ENCODE data around the gene NACA2.
"Not testable (repeated sequence)": the region's sequence is repeated elsewhere in the genome, so short reads cannot be mapped to it uniquely, and the experiment has no call there.

The NACA2 gene

DNA sequence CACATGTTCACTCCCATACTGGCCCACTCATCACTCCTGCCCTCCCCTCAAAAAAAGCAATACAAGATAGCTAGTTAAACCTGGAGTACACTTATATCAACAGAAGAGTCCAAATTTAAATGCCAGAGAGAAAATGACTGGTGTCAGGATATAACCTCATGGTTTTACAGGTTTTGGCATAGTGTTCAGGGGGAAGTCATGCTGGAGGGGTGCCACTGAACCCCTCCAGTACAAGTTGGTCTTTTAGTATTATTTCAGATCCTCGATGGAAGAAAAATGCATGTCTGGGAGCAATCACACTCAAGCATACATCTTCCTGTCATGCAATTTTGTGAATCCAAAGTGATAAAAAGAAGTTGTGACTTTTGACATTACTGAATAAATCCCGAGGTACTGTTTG is 10.5 kb downstream of the NACA2 start:
- Histone ChIP-seq H3K36me3 (ENCODE audit: insufficient read depth, low read length) (no peaks in the 10 kb centered on the region), H2AFZ (ENCODE audit: low read length, unreplicated experiment) (no peak overlapping the region), H3K27ac (ENCODE audit: low read depth, low read length) (no peak overlapping the region), H3K27me3 (ENCODE audit: insufficient read depth, low read length) (no peaks in the 10 kb centered on the region), H3K4me1 (ENCODE audit: control insufficient read depth, insufficient read depth, low read length, unreplicated experiment) (peaks cover 17% of the 10 kb centered on the region), H3K79me2 (ENCODE audit: control insufficient read depth, insufficient read depth, low read length, unreplicated experiment) (no peaks in the 10 kb centered on the region), H3K4me3 (ENCODE audit: low read depth, low read length) (no peak overlapping the region)

DNA sequence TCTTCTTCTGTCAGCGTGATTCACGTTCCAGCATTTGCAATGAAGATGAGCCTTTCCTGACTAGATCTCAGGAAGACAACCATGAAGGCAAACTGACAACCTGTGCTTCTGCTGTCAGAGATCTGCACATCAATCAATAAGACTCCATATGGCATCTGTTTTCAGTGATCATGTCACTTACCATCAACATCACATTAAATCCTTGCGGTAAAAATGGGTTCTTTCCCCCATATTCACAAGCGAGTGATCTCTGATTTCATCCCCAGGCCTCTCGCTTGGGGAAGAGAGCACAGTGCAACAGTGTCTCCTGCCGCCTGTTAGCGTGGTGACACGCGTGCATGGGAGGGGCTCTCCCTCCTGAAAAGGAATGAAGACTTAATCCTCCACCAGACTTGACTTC is 11.1 kb downstream of the NACA2 start:
- H3K4me1 ChIP-seq (ENCODE audit: control insufficient read depth, insufficient read depth, low read length, unreplicated experiment): peaks cover 22% of the 10 kb centered on the region
- H2AFZ ChIP-seq (ENCODE audit: low read length, unreplicated experiment): peak overlapping the region; percentile 39
- no peaks in the 10 kb centered on the region for H3K79me2 ChIP-seq (ENCODE audit: control insufficient read depth, insufficient read depth, low read length, unreplicated experiment)
- no peaks in the 10 kb centered on the region for H3K27me3 ChIP-seq (ENCODE audit: insufficient read depth, low read length)
- no peak overlapping the region for H3K27ac ChIP-seq (ENCODE audit: low read depth, low read length)
- H3K36me3 ChIP-seq (ENCODE audit: insufficient read depth, low read length): no peaks in the 10 kb centered on the region
- no peak overlapping the region for H3K4me3 ChIP-seq (ENCODE audit: low read depth, low read length)

DNA sequence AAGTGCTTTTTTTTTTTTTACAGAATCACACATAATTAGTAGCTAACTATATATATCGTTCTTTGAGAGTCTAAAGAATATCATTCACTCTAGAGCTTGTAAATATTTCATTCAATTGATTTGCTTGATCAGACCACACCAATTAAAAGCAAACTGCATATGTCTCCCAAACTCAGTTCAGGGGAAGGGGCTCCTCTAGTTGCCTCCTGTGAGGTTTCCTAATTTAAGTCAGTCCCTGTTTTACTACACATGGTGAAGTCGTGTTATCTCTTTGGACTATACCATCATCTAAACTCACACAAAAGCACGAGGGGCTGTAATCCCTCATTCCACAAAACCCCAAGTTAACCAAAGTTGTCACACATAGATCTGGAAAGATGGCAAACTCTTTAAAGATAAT is 11.7 kb downstream of the NACA2 start:
- Histone ChIP-seq H3K79me2 (ENCODE audit: control insufficient read depth, insufficient read depth, low read length, unreplicated experiment) (no peaks in the 10 kb centered on the region), H3K4me3 (ENCODE audit: low read depth, low read length) (no peak overlapping the region), H3K27ac (ENCODE audit: low read depth, low read length) (no peak overlapping the region), H3K4me1 (ENCODE audit: control insufficient read depth, insufficient read depth, low read length, unreplicated experiment) (peaks cover 25% of the 10 kb centered on the region), H3K36me3 (ENCODE audit: insufficient read depth, low read length) (no peaks in the 10 kb centered on the region), H2AFZ (ENCODE audit: low read length, unreplicated experiment) (peak overlapping the region; percentile 39), H3K27me3 (ENCODE audit: insufficient read depth, low read length) (no peaks in the 10 kb centered on the region)

DNA sequence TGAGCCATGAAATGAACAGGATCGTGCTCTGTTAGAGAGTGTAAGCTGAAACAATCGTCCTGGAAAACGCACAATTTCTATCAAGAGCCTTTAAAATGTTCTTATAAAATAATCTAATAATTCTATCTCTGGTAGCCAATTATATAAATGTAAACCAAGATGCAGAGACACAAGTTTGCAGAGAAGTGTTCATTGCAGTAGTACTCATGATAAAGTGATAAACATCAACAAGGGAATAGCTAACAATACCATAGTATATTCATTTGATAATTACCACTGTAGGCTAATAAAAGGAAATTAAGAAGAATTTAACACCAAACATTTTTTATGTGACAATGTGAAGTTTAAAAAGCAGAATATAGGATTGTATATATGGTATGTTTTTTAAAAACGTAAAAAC is 12.4 kb downstream of the NACA2 start:
- Histone ChIP-seq H3K27me3 (ENCODE audit: insufficient read depth, low read length) (no peaks in the 10 kb centered on the region), H3K4me3 (ENCODE audit: low read depth, low read length) (no peak overlapping the region), H2AFZ (ENCODE audit: low read length, unreplicated experiment) (no peak overlapping the region), H3K27ac (ENCODE audit: low read depth, low read length) (no peak overlapping the region), H3K4me1 (ENCODE audit: control insufficient read depth, insufficient read depth, low read length, unreplicated experiment) (peaks cover 25% of the 10 kb centered on the region), H3K36me3 (ENCODE audit: insufficient read depth, low read length) (no peaks in the 10 kb centered on the region), H3K79me2 (ENCODE audit: control insufficient read depth, insufficient read depth, low read length, unreplicated experiment) (no peaks in the 10 kb centered on the region)

DNA sequence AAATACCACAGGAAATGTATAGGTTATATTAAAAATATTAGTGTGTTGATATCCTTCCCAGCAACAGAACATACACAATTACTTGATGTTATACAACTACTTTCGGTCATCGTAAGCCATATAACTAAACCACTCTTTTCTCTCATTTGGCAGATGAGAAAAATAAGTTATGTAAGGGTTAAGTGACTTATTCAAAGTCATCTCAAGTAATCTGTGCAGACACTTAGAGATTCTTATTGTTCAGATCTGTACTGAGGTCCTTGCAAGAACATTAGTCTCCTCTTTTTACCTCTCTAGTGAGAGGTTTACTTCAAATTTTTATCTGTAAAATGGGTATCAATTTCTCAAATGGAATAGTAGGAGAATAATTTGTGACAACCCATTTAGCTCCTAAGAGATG is 15.0 kb downstream of the NACA2 start:
- H3K27ac ChIP-seq (ENCODE audit: low read depth, low read length): no peak overlapping the region
- no peaks in the 10 kb centered on the region for H3K36me3 ChIP-seq (ENCODE audit: insufficient read depth, low read length)
- no peaks in the 10 kb centered on the region for H3K27me3 ChIP-seq (ENCODE audit: insufficient read depth, low read length)
- H3K4me3 ChIP-seq (ENCODE audit: low read depth, low read length): no peak overlapping the region
- no peaks in the 10 kb centered on the region for H3K79me2 ChIP-seq (ENCODE audit: control insufficient read depth, insufficient read depth, low read length, unreplicated experiment)
- H2AFZ ChIP-seq (ENCODE audit: low read length, unreplicated experiment): no peak overlapping the region
- peaks cover 21% of the 10 kb centered on the region for H3K4me1 ChIP-seq (ENCODE audit: control insufficient read depth, insufficient read depth, low read length, unreplicated experiment)

DNA sequence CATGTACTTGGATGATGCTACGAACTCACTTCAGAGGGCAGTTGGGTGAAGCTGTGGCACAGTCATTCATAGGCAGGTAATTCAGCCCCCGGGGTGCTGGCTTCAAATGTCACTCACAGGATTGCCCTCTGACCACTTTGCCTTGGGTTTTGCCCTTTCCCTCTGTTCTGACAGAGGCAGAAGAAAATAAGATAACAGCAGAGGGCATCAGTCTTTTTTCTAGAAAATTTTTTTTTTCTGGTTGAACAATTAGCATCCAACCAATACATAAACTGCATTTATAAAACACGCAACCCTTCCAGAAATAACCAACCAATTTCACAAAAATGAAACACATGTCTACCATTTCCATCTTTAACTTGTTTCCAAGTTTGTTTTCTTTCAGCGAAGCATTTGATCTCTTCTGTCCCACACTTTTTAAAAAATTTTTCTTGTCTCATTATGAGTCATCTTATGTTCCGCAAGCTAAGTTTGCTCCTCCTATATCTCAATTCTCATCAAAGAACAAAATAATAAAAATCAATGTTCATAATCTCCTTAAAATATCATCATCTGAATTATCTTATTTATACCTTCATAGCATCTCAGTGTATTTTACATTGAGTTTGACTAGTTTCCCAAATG is 15.6 kb downstream of the NACA2 start:
- Histone ChIP-seq H3K36me3 (ENCODE audit: insufficient read depth, low read length) (no peaks in the 10 kb centered on the region), H3K4me1 (ENCODE audit: control insufficient read depth, insufficient read depth, low read length, unreplicated experiment) (peaks cover 18% of the 10 kb centered on the region), H2AFZ (ENCODE audit: low read length, unreplicated experiment) (peak overlapping the region; percentile 69), H3K4me3 (ENCODE audit: low read depth, low read length) (0 out of 2 replicates have a peak overlapping the region, but pooled peaks have one; percentile 24), H3K27ac (ENCODE audit: low read depth, low read length) (0 out of 2 replicates have a peak overlapping the region, but pooled peaks have one; percentile 18), H3K79me2 (ENCODE audit: control insufficient read depth, insufficient read depth, low read length, unreplicated experiment) (no peaks in the 10 kb centered on the region), H3K27me3 (ENCODE audit: insufficient read depth, low read length) (no peaks in the 10 kb centered on the region)

DNA sequence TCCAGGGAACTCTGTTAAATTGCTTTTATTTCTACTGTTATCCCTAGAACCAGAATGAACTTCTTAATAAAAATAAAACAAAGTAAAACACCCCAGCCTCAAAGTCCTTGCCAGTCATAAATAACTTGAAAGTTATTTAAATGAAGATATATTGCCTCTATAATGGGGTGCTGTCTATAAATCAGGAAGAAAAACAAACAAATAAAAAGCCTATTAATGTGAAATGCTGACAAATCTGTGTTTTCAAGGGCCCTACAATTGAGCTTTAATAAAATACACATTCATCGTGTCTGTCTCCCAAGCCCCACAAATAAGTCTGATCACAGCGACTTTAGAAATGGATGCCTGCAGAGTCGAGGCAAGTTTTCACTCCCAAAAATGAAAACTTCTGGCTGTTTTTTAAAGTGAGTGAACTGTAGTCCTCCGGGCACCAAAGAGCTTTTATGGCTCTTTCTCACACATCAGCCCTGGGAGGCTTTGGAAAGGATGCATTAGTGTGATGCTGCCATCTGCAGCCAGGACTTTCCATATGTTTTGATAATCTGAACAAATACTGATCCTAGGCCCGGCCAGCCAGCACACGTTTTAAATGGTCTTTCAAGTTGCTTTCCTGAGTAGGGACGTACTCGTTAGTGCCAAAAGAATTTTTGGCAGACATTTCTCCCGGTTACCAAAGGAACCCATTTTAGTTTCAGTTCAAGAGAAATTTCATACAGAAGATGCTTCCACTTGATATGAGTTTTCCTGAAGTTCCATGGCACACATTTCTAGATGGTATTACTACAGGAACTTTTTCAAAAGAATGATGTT is 16.3 kb downstream of the NACA2 start:
- H3K27ac ChIP-seq (ENCODE audit: low read depth, low read length): 0 out of 2 replicates have a peak overlapping the region, but pooled peaks have one; percentile 18
- H3K4me1 ChIP-seq (ENCODE audit: control insufficient read depth, insufficient read depth, low read length, unreplicated experiment): peaks cover 14% of the 10 kb centered on the region
- H2AFZ ChIP-seq (ENCODE audit: low read length, unreplicated experiment): peak overlapping the region; percentile 69

DNA sequence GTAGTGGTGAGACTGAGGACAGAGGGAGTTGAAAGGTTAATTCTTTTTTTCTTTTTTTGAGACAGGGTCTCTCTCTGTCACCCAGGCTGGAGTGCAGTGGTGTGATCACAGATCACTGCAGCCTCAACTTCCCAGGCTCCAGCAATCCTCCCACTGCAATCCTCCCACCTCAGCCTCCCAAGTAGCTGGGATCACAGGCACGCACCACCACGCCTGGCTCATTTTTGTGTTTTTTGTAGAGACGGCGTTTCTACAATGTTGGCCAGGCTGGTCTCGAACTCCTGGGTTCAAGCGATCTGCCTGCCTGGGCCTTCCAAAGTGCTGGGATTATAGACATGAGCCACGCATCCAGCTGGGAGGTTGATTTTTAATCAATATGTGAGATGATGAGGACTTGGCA is 18.5 kb downstream of the NACA2 start:
- H3K36me3 ChIP-seq (ENCODE audit: insufficient read depth, low read length); H2AFZ ChIP-seq (ENCODE audit: low read length, unreplicated experiment); H3K79me2 ChIP-seq (ENCODE audit: control insufficient read depth, insufficient read depth, low read length, unreplicated experiment); H3K27ac ChIP-seq (ENCODE audit: low read depth, low read length); H3K27me3 ChIP-seq (ENCODE audit: insufficient read depth, low read length); H3K4me3 ChIP-seq (ENCODE audit: low read depth, low read length): not testable (repeated sequence)
- peaks cover 14% of the 10 kb centered on the region for H3K4me1 ChIP-seq (ENCODE audit: control insufficient read depth, insufficient read depth, low read length, unreplicated experiment)

More for the DNA sequence above, 16.3 kb downstream of the NACA2 start:
- Histone ChIP-seq H3K36me3 (ENCODE audit: insufficient read depth, low read length) (no peaks in the 10 kb centered on the region), H3K79me2 (ENCODE audit: control insufficient read depth, insufficient read depth, low read length, unreplicated experiment) (no peaks in the 10 kb centered on the region), H3K4me3 (ENCODE audit: low read depth, low read length) (0 out of 2 replicates have a peak overlapping the region, but pooled peaks have one; percentile 24), H3K27me3 (ENCODE audit: insufficient read depth, low read length) (no peaks in the 10 kb centered on the region)

DNA sequence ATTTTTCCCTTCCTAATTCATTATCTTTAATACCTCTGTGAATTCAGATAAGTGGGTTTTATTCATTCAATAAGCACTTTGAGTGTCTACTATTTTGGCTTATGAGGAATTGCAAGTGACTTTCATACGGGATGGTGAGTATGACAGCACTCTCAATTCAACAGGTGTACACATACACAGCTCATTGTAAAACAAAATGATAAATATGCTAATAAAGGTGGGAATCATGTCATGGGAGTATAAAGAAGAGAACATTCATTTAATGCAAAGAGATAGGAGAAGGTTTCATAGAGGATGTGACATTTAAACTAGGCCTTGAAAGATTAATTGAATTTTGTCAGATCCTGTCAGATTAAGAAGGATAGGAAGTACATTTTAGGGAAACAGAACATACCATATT is 19.4 kb downstream of the NACA2 start:
- peaks cover 14% of the 10 kb centered on the region for H3K4me1 ChIP-seq (ENCODE audit: control insufficient read depth, insufficient read depth, low read length, unreplicated experiment)
- H3K4me3 ChIP-seq (ENCODE audit: low read depth, low read length): no peak overlapping the region
- H3K27me3 ChIP-seq (ENCODE audit: insufficient read depth, low read length): no peaks in the 10 kb centered on the region
- H3K79me2 ChIP-seq (ENCODE audit: control insufficient read depth, insufficient read depth, low read length, unreplicated experiment): no peaks in the 10 kb centered on the region
- H3K27ac ChIP-seq (ENCODE audit: low read depth, low read length): no peak overlapping the region
- no peak overlapping the region for H2AFZ ChIP-seq (ENCODE audit: low read length, unreplicated experiment)
- H3K36me3 ChIP-seq (ENCODE audit: insufficient read depth, low read length): no peaks in the 10 kb centered on the region

DNA sequence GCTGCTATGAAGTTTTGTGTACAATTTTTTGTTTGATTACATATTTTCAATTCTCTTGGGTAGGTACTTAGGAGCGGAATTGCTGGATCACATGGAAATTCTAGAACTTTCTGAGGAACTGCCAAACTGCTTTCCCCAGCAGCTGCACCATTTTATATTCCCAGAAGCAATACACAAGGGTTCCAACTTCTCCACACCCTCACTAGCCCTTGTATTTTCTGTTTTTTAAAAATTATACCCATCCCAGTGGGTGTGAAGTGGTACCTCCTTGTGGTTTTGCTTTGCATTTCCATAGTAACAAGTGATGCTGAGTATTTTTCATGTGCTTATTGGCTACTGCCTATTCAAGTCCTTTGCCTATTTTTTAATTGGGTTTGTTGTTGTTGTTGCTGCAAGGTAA is 20.9 kb downstream of the NACA2 start:
- no peak overlapping the region for H3K27ac ChIP-seq (ENCODE audit: low read depth, low read length)
- no peaks in the 10 kb centered on the region for H3K27me3 ChIP-seq (ENCODE audit: insufficient read depth, low read length)
- H3K36me3 ChIP-seq (ENCODE audit: insufficient read depth, low read length): no peaks in the 10 kb centered on the region
- H3K79me2 ChIP-seq (ENCODE audit: control insufficient read depth, insufficient read depth, low read length, unreplicated experiment): no peaks in the 10 kb centered on the region
- no peak overlapping the region for H3K4me3 ChIP-seq (ENCODE audit: low read depth, low read length)
- peaks cover 5% of the 10 kb centered on the region for H3K4me1 ChIP-seq (ENCODE audit: control insufficient read depth, insufficient read depth, low read length, unreplicated experiment)
- H2AFZ ChIP-seq (ENCODE audit: low read length, unreplicated experiment): no peak overlapping the region

DNA sequence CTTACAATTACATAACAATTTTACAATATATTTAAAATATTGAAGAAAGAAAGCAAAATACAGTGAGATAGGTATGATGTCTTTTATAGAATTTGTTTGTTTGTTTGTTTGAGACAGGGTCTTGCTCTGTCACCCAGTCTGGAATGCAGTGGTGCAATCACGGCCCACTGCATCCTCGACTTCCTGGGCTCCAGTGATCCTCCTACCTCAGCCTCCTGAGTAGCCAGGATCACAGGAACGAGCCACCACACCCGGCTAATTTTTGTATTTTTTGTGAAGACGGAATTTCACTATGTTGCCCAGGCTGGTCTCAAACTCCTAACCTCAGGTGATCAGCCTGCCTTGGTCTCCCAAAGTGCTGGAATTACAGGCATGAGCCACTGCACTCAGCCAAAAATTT is 21.5 kb downstream of the NACA2 start:
- not testable (repeated sequence) for H3K4me1 ChIP-seq (ENCODE audit: control insufficient read depth, insufficient read depth, low read length, unreplicated experiment); H3K36me3 ChIP-seq (ENCODE audit: insufficient read depth, low read length); H3K79me2 ChIP-seq (ENCODE audit: control insufficient read depth, insufficient read depth, low read length, unreplicated experiment); H3K27ac ChIP-seq (ENCODE audit: low read depth, low read length); H3K27me3 ChIP-seq (ENCODE audit: insufficient read depth, low read length); H2AFZ ChIP-seq (ENCODE audit: low read length, unreplicated experiment); H3K4me3 ChIP-seq (ENCODE audit: low read depth, low read length)

All from ACC112 (cell line).